A549 (cell line): Measurements from ENCODE around the gene ST6GALNAC5.

Experiments
- KDM1A ChIP-seq: fragments of 200-600 bp; sonication (generic); IDR thresholded peaks from 2 replicates; pipeline ENCODE4 v1.6.1; 2016; ENCODE audit warnings: low read depth, mild to moderate bottlenecking
- POLR2A ChIP-seq: IDR thresholded peaks from 2 replicates; pipeline ENCODE4 v1.6.1; 2012; ENCODE audit warnings: mild to moderate bottlenecking, low read length
- RCOR1 ChIP-seq: fragments of 150-350 bp; IDR thresholded peaks from 2 replicates; pipeline ENCODE4 v1.6.1; 2014; ENCODE audit warnings: antibody characterized with exemption, low read length, low read depth
- ZSCAN20 ChIP-seq: fragments of 250-450 bp; sonication (Bioruptor Pico); IDR thresholded peaks from 2 replicates; pipeline ENCODE4 v1.8.0; 2022; ENCODE audit warnings: mild to moderate bottlenecking, moderate library complexity
- TF ChIP-seq, protein P1 (sequence below): fragments of >200 bp; sonication (Bioruptor Twin); formaldehyde crosslinking; IDR thresholded peaks from 3 replicates; pipeline ENCODE4 v1.5.1; 2016

DNA sequence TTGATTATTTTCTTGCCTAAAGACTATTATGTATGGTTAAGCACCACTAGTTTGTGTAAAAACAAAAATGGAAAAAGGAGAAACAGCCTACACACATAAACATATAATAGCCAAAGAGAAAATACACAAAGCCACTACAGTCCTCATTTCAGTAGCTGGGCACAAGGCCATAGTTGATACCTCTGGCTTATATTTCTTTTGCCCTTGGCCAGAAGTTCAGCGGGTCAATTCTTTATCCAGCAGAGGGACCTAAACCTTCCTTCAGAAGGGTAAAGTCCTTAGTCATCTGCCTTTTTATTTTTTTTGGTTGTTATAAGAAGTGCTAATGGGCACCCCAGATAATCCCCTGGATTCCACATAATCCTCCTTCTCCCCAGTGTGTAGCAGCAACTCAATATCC lies 217.8 kb downstream of the ST6GALNAC5 start:
- TF ChIP-seq, protein P1, sequence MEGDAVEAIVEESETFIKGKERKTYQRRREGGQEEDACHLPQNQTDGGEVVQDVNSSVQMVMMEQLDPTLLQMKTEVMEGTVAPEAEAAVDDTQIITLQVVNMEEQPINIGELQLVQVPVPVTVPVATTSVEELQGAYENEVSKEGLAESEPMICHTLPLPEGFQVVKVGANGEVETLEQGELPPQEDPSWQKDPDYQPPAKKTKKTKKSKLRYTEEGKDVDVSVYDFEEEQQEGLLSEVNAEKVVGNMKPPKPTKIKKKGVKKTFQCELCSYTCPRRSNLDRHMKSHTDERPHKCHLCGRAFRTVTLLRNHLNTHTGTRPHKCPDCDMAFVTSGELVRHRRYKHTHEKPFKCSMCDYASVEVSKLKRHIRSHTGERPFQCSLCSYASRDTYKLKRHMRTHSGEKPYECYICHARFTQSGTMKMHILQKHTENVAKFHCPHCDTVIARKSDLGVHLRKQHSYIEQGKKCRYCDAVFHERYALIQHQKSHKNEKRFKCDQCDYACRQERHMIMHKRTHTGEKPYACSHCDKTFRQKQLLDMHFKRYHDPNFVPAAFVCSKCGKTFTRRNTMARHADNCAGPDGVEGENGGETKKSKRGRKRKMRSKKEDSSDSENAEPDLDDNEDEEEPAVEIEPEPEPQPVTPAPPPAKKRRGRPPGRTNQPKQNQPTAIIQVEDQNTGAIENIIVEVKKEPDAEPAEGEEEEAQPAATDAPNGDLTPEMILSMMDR: no peak
- TF ChIP-seq RCOR1 (no peak), ZSCAN20 (CRISPR knock-in tag) (no peak), KDM1A (no peak), POLR2A (no peak)
